Upper lobe of left lung (tissue), 6 donors: ENCODE results near the gene CHST14. TPM values are rescaled to one million over a fixed set of nuclear protein-coding genes. Genes with fewer than 3 reads are reported as not detected.

Experiments
- ATAC-seq, 2 donors: fragments of 200-7000 bp; cut with Tn5 transposase; one replicate each; pipeline ENCODE4 v1.9.1; 2022; ENCODE audit warnings: mild to moderate bottlenecking in 2 of 2, moderate library complexity in 2 of 2; ENCODE audit not compliant: low FRiP score in 2 of 2
- DNase-seq, 2 donors: peaks; one replicate each; pipeline ENCODE4 v3.0.0-alpha.2; 2019 to 2020
- H3K27ac ChIP-seq, 4 donors: fragments of 200-600 bp; sonication (generic); one replicate each; pipeline ENCODE4 v1.5.1; 2016 to 2019
- H3K27me3 ChIP-seq, 4 donors: fragments of 200-600 bp; sonication (generic); one replicate each; pipeline ENCODE4 v1.5.1; 2017 to 2019
- H3K36me3 ChIP-seq, 4 donors: fragments of 200-600 bp; sonication (generic); one replicate each; pipeline ENCODE4 v1.5.1; 2016 to 2019
- H3K4me1 ChIP-seq, 4 donors: fragments of 200-600 bp; sonication (generic); one replicate each; pipeline ENCODE4 v1.5.1; 2018 to 2019
- H3K4me3 ChIP-seq, 4 donors: fragments of 200-600 bp; sonication (generic); one replicate each; pipeline ENCODE4 v1.5.1; 2017 to 2019; ENCODE audit warnings: mild to moderate bottlenecking in 2 of 4, moderate library complexity in 1 of 4
- H3K9me3 ChIP-seq, 4 donors: fragments of 200-600 bp; sonication (generic); one replicate each; pipeline ENCODE4 v1.5.1; 2018 to 2019
- CTCF ChIP-seq, 6 experiments: fragments of 450-650 bp in 4 of 6; fragments of 200-600 bp in 2 of 6; sonication (generic) in 2 of 6; IDR thresholded peaks; one replicate each; pipeline ENCODE4 v1.5.1; 2016 to 2019; ENCODE audit warnings: antibody characterized with exemption in 6 of 6
- EP300 ChIP-seq, 4 donors: sonication (generic); formaldehyde crosslinking; IDR thresholded peaks; one replicate each; pipeline ENCODE4 v1.5.1; 2017; ENCODE audit warnings: antibody characterized with exemption in 4 of 4, control low read depth in 2 of 4
- POLR2A ChIP-seq, 4 donors: fragments of 450-650 bp; IDR thresholded peaks; one replicate each; pipeline ENCODE4 v1.5.1; 2016 to 2017; ENCODE audit warnings: antibody characterized with exemption in 4 of 4, mild to moderate bottlenecking in 2 of 4
- POLR2AphosphoS5 ChIP-seq, 2 donors: sonication (generic); formaldehyde crosslinking; IDR thresholded peaks; one replicate each; pipeline ENCODE4 v1.5.1; 2017; ENCODE audit warnings: antibody characterized with exemption in 2 of 2
- WGBS, 2 donors: methylation state at CpG; one replicate each; pipeline ENCODE4 v1.1.5; 2017 to 2018; 5-methylcytosine and 5-hydroxymethylcytosine counted together
- total RNA-seq, 6 donors: library from RNA; depleted of rRNA in 4 of 6; stranded (reverse); fragments of >200 nt in 4 of 6; gene quantifications; one replicate each; pipeline versions ENCODE4 v1.1.0 to v1.2.1, GENCODE V29; 2016 to 2021
- donor health status: DM: no; HTN: no; CAD: no; lungs with moderate emphysema.
- donor health status: DM: no; HTN: yes; CAD: no; lungs with severe emphysema.

The CHST14 gene
- total RNA-seq, 6 donors from 2014 or later = 3.1 to 20.6 (median 14.6) TPM

- Histone ChIP-seq H3K9me3 (no peaks in the 10 kb centered on the region), H3K27me3 (peaks cover 0 to 23% (median 11%) of the 10 kb centered on the region in 4 donors), H3K4me3 (peak within 1 kb of the TSS; percentile 76 to 99 (median 97)), H3K4me1 (peaks cover 49 to 73% (median 54%) of the 10 kb centered on the region in 4 donors), H3K36me3 (no peaks in the 10 kb centered on the region), H3K27ac (peak within 1 kb of the TSS; percentile 73 to 91 (median 80))
- TF ChIP-seq CTCF (IDR thresholded peaks at IDR 0.05) (peak in 2 of 6 experiments; percentile 23 to 25), EP300 (IDR thresholded peaks at IDR 0.05) (no peak), POLR2AphosphoS5 (IDR thresholded peaks at IDR 0.05) (peak; percentile 15 to 41), POLR2A (IDR thresholded peaks at IDR 0.05) (peak in 2 of 4 donors; percentile 47 to 51)
- ATAC-seq = peak; percentile 92 to 96
- 0% methylated on average over 5 to 9 of the region's 119 CpGs for WGBS, 2 donors
- DNase-seq = peak; percentile 97 to 99
These were observed 29.8 kb upstream of the CHST14 start, which contains the start of gene BAHD1 for GRCh38 chr15:40440743-40441564. BAHD1 (plus strand) TSS chr15:40440953; CDS start chr15:40458465, 17,512 bp downstream.

GRCh38 chr15:40441565-40442531 is 28.9 kb upstream of the CHST14 start:
- H3K4me3 ChIP-seq = peak overlapping the region; percentile 76 to 99 (median 97)
- peak in 1 of 2 donors; percentile 89 for DNase-seq
- peak overlapping the region; percentile 16 to 91 (median 56) for H3K27ac ChIP-seq
- WGBS, 2 donors = 1 to 3% methylated on average over 16 to 17 of the region's 119 CpGs
- ATAC-seq = no peak
- H3K36me3 ChIP-seq = no peaks in the 10 kb centered on the region
- peaks cover 0 to 14% (median 7%) of the 10 kb centered on the region in 4 donors for H3K27me3 ChIP-seq
- H3K9me3 ChIP-seq = no peaks in the 10 kb centered on the region
- peaks cover 44 to 67% (median 48%) of the 10 kb centered on the region in 4 donors for H3K4me1 ChIP-seq
- TF ChIP-seq POLR2A (IDR thresholded peaks at IDR 0.05) (no peak), CTCF (IDR thresholded peaks at IDR 0.05) (peak in 2 of 6 experiments; percentile 30 to 37), EP300 (IDR thresholded peaks at IDR 0.05) (no peak), POLR2AphosphoS5 (IDR thresholded peaks at IDR 0.05) (no peak)

GRCh38 chr15:40443255-40443654 is 27.5 kb upstream of the CHST14 start:
- Histone ChIP-seq H3K27me3 (peaks cover 0 to 5% (median 0%) of the 10 kb centered on the region in 4 donors), H3K36me3 (no peaks in the 10 kb centered on the region), H3K9me3 (no peaks in the 10 kb centered on the region), H3K4me1 (peaks cover 40 to 59% (median 43%) of the 10 kb centered on the region in 4 donors), H3K4me3 (peak overlapping the region in 1 of 4 donors; percentile 99), H3K27ac (peak overlapping the region in 3 of 4 donors; percentile 24 to 79 (median 32))
- no peak for ATAC-seq
- TF ChIP-seq POLR2A (IDR thresholded peaks at IDR 0.05) = no peak
- TF ChIP-seq CTCF (IDR thresholded peaks at IDR 0.05) = no peak
- no peak for TF ChIP-seq POLR2AphosphoS5 (IDR thresholded peaks at IDR 0.05)
- WGBS, 2 donors = 71 to 76% methylated on average over 4 of the region's 4 CpGs
- DNase-seq = peak in 1 of 2 donors; percentile 42

- ATAC-seq (no peak), DNase-seq (peak in 1 of 2 donors; percentile 37)
- H3K9me3 ChIP-seq = no peaks in the 10 kb centered on the region
- no peak overlapping the region for H3K4me3 ChIP-seq
- no peaks in the 10 kb centered on the region for H3K36me3 ChIP-seq
- peak overlapping the region in 3 of 4 donors; percentile 24 to 79 (median 37) for H3K27ac ChIP-seq
- TF ChIP-seq POLR2A (IDR thresholded peaks at IDR 0.05) = no peak
- TF ChIP-seq EP300 (IDR thresholded peaks at IDR 0.05) = no peak
- TF ChIP-seq POLR2AphosphoS5 (IDR thresholded peaks at IDR 0.05) = peak in 1 of 2 donors; percentile 27
- no peak for TF ChIP-seq CTCF (IDR thresholded peaks at IDR 0.05)
- 59 to 63% methylated on average over 3 of the region's 3 CpGs for WGBS, 2 donors
- H3K4me1 ChIP-seq = peaks cover 40 to 59% (median 43%) of the 10 kb centered on the region in 4 donors
- peaks cover 0 to 2% (median 0%) of the 10 kb centered on the region in 4 donors for H3K27me3 ChIP-seq
These were observed 26.9 kb upstream of the CHST14 start for GRCh38 chr15:40443846-40444245.
